NOMO-1 treated with dmso at 0.1 percent for 144 hours (cell line): ENCODE measurements around the gene DNAJC16.

Source experiments
- DNase-seq: peaks from one replicate; lab custom pipeline; 2025; ENCODE audit not compliant: unreplicated experiment; lab: John Stamatoyannopoulos, UW

Gene DNAJC16

DNA sequence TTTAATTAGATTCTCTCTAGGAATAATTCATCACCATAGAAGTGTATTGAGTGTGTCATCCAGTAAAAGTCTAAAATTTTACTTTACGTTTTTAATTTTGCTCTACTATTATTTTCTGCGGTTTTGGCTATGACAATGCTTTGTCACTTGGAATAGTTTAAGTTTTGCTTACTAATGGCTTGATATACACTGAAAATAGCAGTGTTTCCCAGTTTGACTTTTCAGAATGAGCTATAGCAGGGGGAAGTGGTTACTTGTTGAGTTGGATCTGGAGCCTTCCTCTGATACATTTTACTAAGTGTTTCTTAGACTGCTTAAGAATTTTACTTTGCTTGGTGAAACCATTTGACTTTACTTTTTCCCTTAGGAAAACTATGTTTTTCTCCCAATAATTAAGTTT, 5.0 kb downstream of the DNAJC16 start:
- no peak for DNase-seq

- DNase-seq, result no peak
Observed at GRCh38 chr1:15538771-15539170, 12.1 kb downstream of the DNAJC16 start.

- no peak for DNase-seq
Observed at GRCh38 chr1:15540186-15540585, 13.5 kb downstream of the DNAJC16 start.

DNA sequence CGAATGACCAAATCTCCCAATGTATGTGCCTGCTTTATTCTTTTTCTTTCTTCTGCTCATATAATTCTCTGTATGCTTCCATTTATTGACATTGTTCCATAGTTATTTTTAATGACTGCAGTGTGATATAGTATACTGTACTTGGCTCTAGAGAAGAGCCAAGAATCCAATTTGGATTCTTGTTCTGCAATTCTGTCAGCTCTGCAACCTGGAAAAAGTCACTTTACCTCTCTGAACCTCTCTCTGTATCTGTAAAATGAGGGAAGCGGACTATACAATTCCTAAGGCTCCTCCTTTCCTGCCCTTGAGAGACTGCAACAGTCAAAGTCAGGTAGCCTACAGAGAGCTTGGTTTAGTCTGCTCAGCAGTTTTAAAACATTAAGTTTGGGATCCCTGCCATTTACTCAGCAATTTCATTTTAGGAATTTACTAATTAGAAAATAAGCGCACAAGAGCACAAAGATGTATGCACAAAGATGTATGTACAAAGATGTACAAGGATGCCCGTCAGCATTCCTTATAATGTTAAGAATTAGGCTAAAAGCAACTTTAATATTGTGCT, 14.7 kb downstream of the DNAJC16 start:
- DNase-seq, result no peak

DNA sequence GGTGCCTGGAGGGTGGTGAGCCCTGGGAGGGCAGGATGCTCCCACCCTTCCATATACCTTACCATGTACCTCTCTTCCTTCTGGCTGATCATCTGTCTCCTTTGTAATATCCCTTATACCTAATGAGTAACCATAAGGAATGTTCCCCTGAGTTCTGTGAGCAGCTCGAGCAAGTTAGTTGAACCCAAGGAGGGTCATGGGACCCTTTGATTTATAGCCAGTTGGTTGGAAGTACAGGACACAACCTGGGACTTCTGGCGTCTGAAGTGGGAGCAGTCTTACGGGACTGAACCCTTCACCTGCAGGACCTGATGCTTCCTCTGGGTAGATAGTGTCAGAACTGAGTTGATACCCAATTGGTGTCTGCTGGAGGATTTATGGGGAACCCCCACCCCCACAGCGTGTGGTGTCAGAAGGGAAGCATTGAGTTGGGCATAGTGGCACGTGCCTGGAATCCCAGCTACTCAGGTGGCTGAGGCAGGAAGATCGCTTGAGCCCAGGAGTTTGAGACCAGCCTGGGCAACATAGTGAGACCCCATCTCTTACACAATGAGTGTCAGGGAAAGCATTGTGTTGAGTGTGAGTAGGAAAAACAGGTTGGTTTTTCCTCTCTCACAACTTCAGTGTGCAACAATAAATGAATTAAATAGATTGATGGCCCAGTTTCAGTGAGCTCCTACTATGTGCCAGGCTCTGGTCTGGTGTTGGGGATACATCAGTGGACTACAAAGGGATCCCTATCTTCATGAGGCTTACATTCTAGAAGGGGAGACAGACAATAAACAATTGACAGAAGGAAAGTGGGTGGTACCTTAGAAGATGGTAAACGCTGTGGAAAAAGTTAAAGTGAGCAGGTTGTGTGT, 16.0 kb downstream of the DNAJC16 start:
- DNase-seq, result no peak

GRCh38 chr1:15543251-15543588, 16.6 kb downstream of the DNAJC16 start:
- no peak for DNase-seq

DNA sequence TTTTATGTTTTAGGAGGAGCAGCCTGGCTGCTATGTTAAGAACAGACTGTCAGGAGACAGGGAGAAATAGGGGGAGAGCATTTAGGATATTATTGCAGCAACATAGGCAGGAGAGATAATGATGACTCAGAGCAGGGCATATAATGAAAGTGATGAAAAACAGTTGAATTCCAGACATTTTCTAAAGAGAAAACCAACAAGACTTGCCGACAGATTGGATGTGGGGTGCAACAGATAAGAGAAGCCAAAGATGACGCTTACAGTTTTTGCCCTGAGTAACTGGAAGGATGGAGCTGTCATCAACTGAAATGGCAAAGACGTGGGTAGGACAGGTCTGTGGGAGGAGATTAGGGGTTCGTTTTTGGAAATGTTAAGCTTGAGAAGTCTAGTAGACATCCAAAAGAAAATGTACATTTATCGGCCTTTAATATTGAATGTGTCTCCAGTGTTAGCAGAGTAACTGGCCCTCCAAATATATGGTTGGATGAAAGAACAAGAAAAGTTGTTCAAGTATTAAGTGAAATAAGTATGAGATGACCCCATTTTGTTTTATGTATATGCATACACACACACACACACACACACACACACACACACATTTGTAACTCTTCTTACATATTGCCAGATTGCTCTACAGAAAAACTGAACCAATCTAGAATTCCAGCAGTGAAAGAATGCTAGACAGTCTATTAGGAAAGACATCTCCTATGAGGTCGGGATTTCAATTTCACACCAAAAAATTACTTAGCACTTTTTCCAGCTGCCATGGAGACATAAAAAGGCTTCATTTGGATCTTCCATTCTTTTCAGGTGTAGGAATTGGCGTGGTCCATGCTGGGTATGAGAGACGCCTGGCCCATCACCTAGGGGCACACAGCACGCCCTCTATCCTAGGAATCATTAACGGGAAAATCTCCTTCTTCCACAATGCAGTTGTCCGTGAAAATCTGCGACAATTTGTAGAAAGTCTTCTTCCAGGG, 17.2 kb downstream of the DNAJC16 start:
- no peak for DNase-seq

DNA sequence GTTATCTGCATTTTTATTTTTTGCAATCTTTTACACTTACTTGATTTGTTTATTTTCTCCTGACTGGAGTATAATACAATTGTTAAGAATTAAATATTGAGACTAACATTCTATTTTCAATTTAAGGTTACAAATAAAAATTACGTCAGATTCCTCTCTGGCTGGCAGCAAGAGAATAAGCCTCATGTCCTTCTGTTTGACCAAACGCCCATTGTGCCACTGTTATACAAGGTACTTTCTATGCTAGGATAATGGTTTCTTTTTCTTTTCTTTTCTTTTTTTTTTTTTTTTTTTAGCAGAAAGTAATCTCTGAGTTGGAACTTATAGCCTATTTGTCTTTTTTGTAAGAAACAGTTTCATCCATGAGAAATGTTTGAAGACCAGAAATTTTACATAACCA, 20.0 kb downstream of the DNAJC16 start:
- no peak for DNase-seq

DNA sequence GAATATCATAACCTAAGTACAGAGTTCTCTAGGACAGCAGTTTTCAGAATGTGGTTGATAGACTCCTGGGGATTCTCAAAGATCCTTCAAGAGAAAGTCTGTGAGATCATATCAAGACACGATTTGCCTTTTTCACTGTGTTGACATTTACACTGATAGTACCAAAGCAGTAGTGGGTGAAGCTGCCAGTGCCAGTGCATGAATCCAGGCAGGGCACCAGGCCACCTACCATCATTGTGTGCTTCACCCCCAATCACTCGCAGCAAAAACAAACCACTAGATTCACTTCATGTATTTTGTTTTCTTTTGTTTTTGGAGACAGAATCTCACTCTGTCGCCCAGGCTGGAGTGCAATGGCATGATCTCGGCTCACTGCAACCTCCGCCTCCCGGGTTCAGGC, 23.9 kb downstream of the DNAJC16 start:
- DNase-seq, result no peak

DNA sequence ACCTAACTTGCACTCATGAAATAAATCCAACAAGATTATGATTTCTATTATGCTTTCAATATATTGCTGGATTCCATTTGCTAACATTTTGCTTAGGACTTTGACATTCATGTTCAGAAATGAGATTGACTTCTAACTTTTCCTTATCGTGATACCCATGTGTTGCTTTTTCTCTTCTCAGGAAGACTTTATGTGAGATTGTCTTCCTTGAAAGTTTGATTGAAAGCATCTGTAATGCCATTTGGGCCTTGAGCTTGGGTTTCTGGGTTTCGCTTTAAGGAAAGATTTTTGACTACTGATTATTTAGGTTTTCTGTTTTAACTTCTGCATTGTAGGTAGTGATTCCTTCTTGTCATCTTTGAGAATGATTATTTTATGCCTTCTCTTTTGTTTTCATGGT, 30.4 kb downstream of the DNAJC16 start:
- no peak for DNase-seq

DNA sequence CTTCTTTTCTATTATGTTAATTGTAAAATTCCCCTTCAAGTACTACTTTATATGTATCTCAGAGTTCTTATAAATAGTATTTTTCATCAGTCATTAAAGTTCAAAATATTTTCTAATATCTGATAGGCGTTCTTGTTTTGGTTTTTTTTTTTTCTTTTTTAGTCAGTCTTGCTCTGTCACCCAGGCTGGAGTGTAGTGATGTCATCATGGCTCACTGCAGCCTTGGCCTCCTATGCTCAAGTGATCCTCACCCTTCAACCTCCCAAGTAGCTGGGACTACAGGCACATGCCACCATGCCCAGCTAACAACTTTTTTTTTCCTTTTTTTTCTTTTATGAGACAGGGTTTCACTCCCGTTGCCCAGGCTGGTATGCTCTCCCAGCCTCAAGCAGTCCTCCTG, 30.9 kb downstream of the DNAJC16 start:
- no peak for DNase-seq

DNA sequence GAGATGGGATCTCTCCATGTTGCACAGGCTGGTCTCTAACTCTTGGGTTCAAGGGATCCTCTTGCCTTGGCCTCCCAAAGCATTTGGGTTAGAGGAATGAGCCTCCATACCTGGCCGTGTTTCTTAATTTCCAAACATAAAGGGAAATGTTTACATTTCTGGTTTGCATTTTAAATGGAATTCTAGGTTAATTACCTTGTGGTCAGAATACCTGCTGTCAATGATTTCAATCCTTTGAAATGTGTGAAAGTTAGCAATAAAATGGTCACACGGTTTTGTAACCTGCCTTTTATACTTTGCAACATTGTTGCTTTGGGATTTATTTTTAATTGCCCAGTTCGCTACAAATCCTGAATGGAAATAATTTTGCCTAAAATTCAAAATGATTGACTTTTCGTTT, 31.9 kb downstream of the DNAJC16 start:
- DNase-seq, result no peak

DNA sequence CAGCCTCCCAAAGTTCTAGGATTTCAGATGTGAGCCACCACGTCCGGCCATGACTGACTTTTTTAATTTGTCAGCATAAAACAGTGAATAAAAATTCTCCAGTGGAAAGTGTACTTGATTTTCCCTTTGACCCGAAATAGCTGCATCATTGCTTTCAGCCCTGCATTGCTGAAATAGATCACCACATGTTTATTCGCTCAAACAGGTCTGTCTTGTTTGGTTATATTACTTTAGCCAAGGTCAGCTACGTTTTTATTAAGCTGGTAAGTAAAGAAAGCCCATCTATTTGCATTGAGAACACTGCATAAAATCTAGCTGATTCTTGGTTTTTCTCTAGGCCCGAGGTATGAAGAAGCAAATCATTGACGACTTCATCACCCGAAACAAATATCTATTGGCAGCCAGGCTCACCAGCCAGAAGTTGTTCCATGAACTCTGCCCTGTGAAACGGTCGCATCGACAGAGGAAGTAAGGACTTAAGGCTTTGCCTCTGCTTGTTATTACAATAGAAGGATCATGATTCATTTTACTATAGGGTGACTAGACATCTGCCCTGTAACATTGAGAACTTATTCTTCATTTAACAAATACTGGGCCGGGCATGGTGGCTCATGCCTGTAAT, 32.7 kb downstream of the DNAJC16 start:
- no peak for DNase-seq

- DNase-seq, result no peak
Observed at GRCh38 chr1:15568387-15569073, 41.9 kb downstream of the DNAJC16 start.

GRCh38 chr1:15570861-15571260, 44.2 kb downstream of the DNAJC16 start:
- DNase-seq, result no peak

GRCh38 chr1:15571266-15571665, 44.6 kb downstream of the DNAJC16 start:
- no peak for DNase-seq

DNA sequence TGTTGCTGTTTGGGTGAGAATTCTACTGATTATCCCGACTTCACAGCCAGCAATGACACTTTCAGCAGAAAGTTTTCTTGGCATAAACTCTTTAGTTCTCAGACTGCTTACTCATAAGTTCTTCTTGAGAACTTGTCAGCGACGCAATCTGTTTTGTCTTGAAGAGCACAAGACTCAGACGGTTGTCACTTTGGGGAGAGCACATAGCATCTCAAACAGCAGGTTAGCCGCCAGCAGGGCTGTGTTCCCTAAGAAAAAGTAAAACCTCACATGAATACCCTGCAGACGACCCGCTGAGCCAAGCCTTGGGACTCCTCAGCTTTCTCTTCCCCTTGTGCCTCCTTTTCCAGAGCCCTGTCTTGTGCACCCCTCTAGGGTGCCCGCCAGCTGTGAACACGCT, 46.8 kb downstream of the DNAJC16 start:
- no peak for DNase-seq

DNA sequence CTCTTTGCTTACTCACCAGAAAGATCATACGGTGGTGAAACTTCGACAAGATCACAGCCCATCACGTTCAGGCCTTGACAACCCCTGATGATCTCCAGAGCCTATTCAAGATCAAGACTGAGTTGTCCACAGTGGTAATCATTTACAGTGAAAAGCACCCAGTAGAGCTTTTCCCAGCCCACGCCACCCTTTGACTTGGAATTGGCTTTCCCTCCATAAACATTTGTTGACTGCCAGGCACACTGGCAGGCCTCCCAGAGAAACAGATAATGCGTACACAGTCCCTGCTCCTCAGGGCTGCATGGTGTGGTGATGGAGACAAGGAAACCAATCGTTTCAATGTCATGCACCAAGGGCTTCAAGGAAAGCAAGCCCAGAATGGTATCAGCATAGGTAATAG, 48.1 kb downstream of the DNAJC16 start:
- no peak for DNase-seq

DNA sequence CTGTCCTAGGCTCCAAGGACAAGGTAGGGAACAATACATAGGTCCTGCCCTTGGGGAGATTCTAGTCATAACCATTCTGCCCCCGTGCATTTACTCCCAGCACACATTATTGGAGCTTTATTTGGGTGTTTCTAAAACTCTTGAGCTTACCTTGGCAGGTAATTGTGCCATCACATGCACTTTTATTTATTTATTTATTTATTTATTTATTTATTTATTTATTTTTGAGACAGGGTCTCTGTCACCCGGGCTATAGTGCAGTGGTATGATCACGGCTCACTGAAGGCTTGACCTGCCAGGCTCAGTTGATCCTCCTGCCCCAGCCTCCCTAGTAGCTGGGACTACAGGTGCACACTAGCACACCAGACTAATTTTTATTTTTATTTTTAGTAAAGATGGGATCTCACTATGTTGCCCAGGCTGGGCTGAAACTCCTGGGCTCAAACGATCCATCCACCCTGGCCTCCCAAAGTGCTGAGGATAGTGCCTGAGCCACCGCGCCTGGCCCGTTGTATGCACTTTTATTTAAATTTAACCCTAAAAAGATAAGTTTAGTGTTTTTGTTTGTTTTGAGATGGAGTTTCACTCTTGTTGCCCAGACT, 49.0 kb downstream of the DNAJC16 start:
- DNase-seq, result no peak

- DNase-seq, result no peak
Observed at GRCh38 chr1:15577691-15578090, 51.0 kb downstream of the DNAJC16 start.
